HEK293 (cell line): ENCODE measurements around the gene GRM2.

ENCODE experiments used
- CTCF ChIA-PET: fragments of 350-600 bp; formaldehyde crosslinking; extraction: SDS; loops from one replicate; lab custom pipeline; 2021; ENCODE audit warnings: antibody characterized with exemption; lab: Yijun Ruan, JAX
- POLR2A ChIA-PET: fragments of 300-600 bp; formaldehyde crosslinking; extraction: SDS; loops from one replicate; lab custom pipeline; 2020; ENCODE audit warnings: antibody characterized with exemption, inconsistent platforms; lab: Yijun Ruan, JAX
- H3K27ac ChIP-seq: fragments of 200-500 bp; sonication (Bioruptor generic); 2 replicates; pipeline ENCODE4 v1.5.1; 2014; ENCODE audit warnings: low read depth, low read length, control low read depth, inconsistent platforms; ENCODE audit errors: extremely low read depth
- H3K36me3 ChIP-seq, 2 experiments: fragments of 200-500 bp in 1 of 2; sonication (Bioruptor generic) in 1 of 2; 1 replicate in 1 of 2; 2 replicates in 1 of 2; pipeline ENCODE4 v1.5.1; 2014 to 2017; ENCODE audit warnings: inconsistent platforms in 2 of 2, low read length in 2 of 2; ENCODE audit not compliant: control insufficient read depth in 2 of 2, insufficient read depth in 1 of 2
- H3K4me1 ChIP-seq: fragments of 200-500 bp; sonication (Bioruptor generic); 2 replicates; pipeline ENCODE4 v1.5.1; 2014; ENCODE audit warnings: mild to moderate bottlenecking, low read length, inconsistent platforms; ENCODE audit not compliant: control insufficient read depth, insufficient read depth
- H3K4me3 ChIP-seq: 2 replicates; pipeline ENCODE4 v1.5.1; 2011; ENCODE audit warnings: low read depth, mild to moderate bottlenecking, control low read depth, low read length, moderate library complexity
- H3K9me3 ChIP-seq: fragments of 200-500 bp; sonication (Bioruptor generic); 2 replicates; pipeline ENCODE4 v1.5.1; 2014; ENCODE audit warnings: low read depth, low read length, inconsistent platforms; ENCODE audit not compliant: control insufficient read depth, insufficient read depth
- MEIS1 ChIP-seq: sonication (generic); formaldehyde crosslinking; IDR thresholded peaks from 2 replicates; pipeline ENCODE4 v1.8.1; 2022; ENCODE audit warnings: missing genetic modification reagents, mild to moderate bottlenecking, borderline replicate concordance
- OSR2 ChIP-seq: fragments of 450-650 bp; formaldehyde crosslinking; IDR thresholded peaks from 2 replicates; pipeline ENCODE4 v1.5.1; 2016; ENCODE audit warnings: missing biosample characterization, missing genetic modification characterization
- ZBTB48 ChIP-seq: fragments of 450-650 bp; formaldehyde crosslinking; IDR thresholded peaks from 2 replicates; pipeline ENCODE4 v1.5.1; 2016; ENCODE audit warnings: missing biosample characterization, missing genetic modification characterization
- ZBTB8A ChIP-seq: fragments of 450-650 bp; formaldehyde crosslinking; IDR thresholded peaks from 2 replicates; pipeline ENCODE4 v1.5.1; 2016; ENCODE audit warnings: missing biosample characterization, missing genetic modification characterization
- ZNF121 ChIP-seq: fragments of 450-650 bp; formaldehyde crosslinking; IDR thresholded peaks from 2 replicates; pipeline ENCODE4 v1.5.1; 2016; ENCODE audit warnings: missing biosample characterization, missing genetic modification characterization
- ZNF155 ChIP-seq: fragments of 450-650 bp; formaldehyde crosslinking; IDR thresholded peaks from 2 replicates; pipeline ENCODE4 v1.5.1; 2016; ENCODE audit warnings: missing biosample characterization, missing genetic modification characterization
- ZNF221 ChIP-seq: fragments of 450-650 bp; formaldehyde crosslinking; IDR thresholded peaks from 2 replicates; pipeline ENCODE4 v1.5.1; 2017; ENCODE audit warnings: missing biosample characterization, missing genetic modification characterization, borderline replicate concordance
- ZNF324 ChIP-seq: fragments of 450-650 bp; formaldehyde crosslinking; IDR thresholded peaks from 2 replicates; pipeline ENCODE4 v1.5.1; 2016; ENCODE audit warnings: missing biosample characterization, missing genetic modification characterization
- ZNF426 ChIP-seq: fragments of 450-650 bp; formaldehyde crosslinking; IDR thresholded peaks from 2 replicates; pipeline ENCODE4 v1.5.1; 2017; ENCODE audit warnings: missing biosample characterization, missing genetic modification characterization, mild to moderate bottlenecking, inconsistent platforms, moderate library complexity
- ZNF501 ChIP-seq: fragments of 450-650 bp; formaldehyde crosslinking; IDR thresholded peaks from 2 replicates; pipeline ENCODE4 v1.5.1; 2016; ENCODE audit warnings: missing biosample characterization, missing genetic modification characterization
- ZNF514 ChIP-seq: fragments of 450-650 bp; formaldehyde crosslinking; IDR thresholded peaks from 2 replicates; pipeline ENCODE4 v1.5.1; 2016; ENCODE audit warnings: missing biosample characterization, missing genetic modification characterization
- ZNF548 ChIP-seq: fragments of 450-650 bp; formaldehyde crosslinking; IDR thresholded peaks from 2 replicates; pipeline ENCODE4 v1.5.1; 2016; ENCODE audit warnings: missing biosample characterization, missing genetic modification characterization
- ZNF629 ChIP-seq: fragments of 450-650 bp; formaldehyde crosslinking; IDR thresholded peaks from 2 replicates; pipeline ENCODE4 v1.5.1; 2017; ENCODE audit warnings: missing biosample characterization, missing genetic modification characterization
- ZNF658 ChIP-seq: fragments of 450-650 bp; formaldehyde crosslinking; IDR thresholded peaks from 2 replicates; pipeline ENCODE4; 2016; ENCODE audit warnings: missing biosample characterization, missing genetic modification characterization
- ZNF701 ChIP-seq: fragments of 450-650 bp; formaldehyde crosslinking; IDR thresholded peaks from 2 replicates; pipeline ENCODE4 v1.5.1; 2016; ENCODE audit warnings: missing biosample characterization, missing genetic modification characterization
- ZNF776 ChIP-seq: fragments of 450-650 bp; formaldehyde crosslinking; IDR thresholded peaks from 2 replicates; pipeline ENCODE4 v1.5.0; 2017; ENCODE audit warnings: missing biosample characterization, missing genetic modification characterization, borderline replicate concordance
- ZNF777 ChIP-seq: fragments of 450-650 bp; formaldehyde crosslinking; IDR thresholded peaks from 2 replicates; pipeline ENCODE4 v1.5.1; 2017; ENCODE audit warnings: missing biosample characterization, missing genetic modification characterization, borderline replicate concordance
- ZNF791 ChIP-seq: fragments of 450-650 bp; formaldehyde crosslinking; IDR thresholded peaks from 2 replicates; pipeline ENCODE4 v1.5.1; 2016; ENCODE audit warnings: missing biosample characterization, missing genetic modification characterization
- TF ChIP-seq, protein P1 (sequence below): fragments of 450-650 bp; formaldehyde crosslinking; IDR thresholded peaks from 2 replicates; pipeline ENCODE4 v1.5.1; 2017; ENCODE audit warnings: missing biosample characterization, missing genetic modification characterization
- TF ChIP-seq, protein P2 (sequence below): fragments of 450-650 bp; formaldehyde crosslinking; IDR thresholded peaks from 2 replicates; pipeline ENCODE4 v1.5.1; 2017; ENCODE audit warnings: missing biosample characterization, mild to moderate bottlenecking, missing genetic modification characterization, moderate library complexity
- TF ChIP-seq, protein P3 (sequence below): fragments of 450-650 bp; formaldehyde crosslinking; IDR thresholded peaks from 2 replicates; pipeline ENCODE4 v1.5.1; 2016; ENCODE audit warnings: missing biosample characterization, missing genetic modification characterization
- TF ChIP-seq, protein P4 (sequence below): fragments of 450-650 bp; IDR thresholded peaks from 2 replicates; pipeline ENCODE4 v1.5.1; 2018; ENCODE audit warnings: missing biosample characterization, mild to moderate bottlenecking, missing genetic modification characterization
- TF ChIP-seq, protein P5 (sequence below): fragments of 450-650 bp; formaldehyde crosslinking; IDR thresholded peaks from 2 replicates; pipeline ENCODE4 v1.5.1; 2017; ENCODE audit warnings: missing biosample characterization, missing genetic modification characterization

GRM2 gene

DNA sequence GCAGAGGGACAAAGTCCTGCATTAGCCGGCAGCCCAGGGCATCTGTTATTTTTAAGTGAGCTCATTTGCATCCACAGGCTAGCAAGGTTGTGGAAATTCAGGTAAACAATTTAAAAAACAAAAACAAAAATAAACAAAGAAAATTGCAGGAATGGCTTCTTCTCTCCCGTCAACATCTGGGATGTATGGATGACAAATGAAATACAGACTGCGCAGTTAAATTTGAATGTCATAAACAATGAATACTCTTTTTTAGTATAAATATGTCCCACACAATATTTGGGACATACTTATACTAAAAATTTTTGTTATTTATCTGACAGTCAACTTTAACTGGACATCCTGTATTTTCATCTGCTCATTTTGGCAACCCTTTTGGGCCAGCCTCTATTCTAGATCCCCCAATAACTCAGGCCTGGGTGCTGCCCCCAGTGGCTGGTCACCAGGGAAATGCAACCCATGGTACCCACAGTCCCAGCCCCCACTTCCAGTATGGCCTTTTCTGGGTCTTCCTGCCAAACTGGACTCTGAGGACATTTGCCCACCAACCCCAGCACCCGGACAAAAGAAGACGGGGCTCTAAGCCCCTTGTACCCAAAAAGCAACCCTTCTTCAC, 12.7 kb downstream of the GRM2 start:
- H3K27ac ChIP-seq: no peak overlapping the region
- no peaks in the 10 kb centered on the region for H3K9me3 ChIP-seq
- no peaks in the 10 kb centered on the region for H3K36me3 ChIP-seq
- POLR2A ChIA-PET: interaction anchor here (0.5 kb wide), 1 partner anchor 693 kb away, joined by 3 read pairs; no protein-coding TSS in a partner anchor
- no peaks in the 10 kb centered on the region for H3K4me1 ChIP-seq
- H3K4me3 ChIP-seq: no peak overlapping the region
- TF ChIP-seq ZNF221 (tag by site-specific recombination) (no peak), ZNF324 (tag by site-specific recombination) (no peak), ZBTB8A (tag by site-specific recombination) (no peak)
- TF ChIP-seq, protein P1, sequence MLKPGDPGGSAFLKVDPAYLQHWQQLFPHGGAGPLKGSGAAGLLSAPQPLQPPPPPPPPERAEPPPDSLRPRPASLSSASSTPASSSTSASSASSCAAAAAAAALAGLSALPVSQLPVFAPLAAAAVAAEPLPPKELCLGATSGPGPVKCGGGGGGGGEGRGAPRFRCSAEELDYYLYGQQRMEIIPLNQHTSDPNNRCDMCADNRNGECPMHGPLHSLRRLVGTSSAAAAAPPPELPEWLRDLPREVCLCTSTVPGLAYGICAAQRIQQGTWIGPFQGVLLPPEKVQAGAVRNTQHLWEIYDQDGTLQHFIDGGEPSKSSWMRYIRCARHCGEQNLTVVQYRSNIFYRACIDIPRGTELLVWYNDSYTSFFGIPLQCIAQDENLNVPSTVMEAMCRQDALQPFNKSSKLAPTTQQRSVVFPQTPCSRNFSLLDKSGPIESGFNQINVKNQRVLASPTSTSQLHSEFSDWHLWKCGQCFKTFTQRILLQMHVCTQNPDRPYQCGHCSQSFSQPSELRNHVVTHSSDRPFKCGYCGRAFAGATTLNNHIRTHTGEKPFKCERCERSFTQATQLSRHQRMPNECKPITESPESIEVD (tag by site-specific recombination): no peak
- CTCF ChIA-PET: interaction anchor here (0.6 to 1.3 kb wide), 21 partner anchors 8 to 1103 kb away, joined by 3 to 8 read pairs (median 4); partner anchors contain the start of genes GRM2 and MAPKAPK3

DNA sequence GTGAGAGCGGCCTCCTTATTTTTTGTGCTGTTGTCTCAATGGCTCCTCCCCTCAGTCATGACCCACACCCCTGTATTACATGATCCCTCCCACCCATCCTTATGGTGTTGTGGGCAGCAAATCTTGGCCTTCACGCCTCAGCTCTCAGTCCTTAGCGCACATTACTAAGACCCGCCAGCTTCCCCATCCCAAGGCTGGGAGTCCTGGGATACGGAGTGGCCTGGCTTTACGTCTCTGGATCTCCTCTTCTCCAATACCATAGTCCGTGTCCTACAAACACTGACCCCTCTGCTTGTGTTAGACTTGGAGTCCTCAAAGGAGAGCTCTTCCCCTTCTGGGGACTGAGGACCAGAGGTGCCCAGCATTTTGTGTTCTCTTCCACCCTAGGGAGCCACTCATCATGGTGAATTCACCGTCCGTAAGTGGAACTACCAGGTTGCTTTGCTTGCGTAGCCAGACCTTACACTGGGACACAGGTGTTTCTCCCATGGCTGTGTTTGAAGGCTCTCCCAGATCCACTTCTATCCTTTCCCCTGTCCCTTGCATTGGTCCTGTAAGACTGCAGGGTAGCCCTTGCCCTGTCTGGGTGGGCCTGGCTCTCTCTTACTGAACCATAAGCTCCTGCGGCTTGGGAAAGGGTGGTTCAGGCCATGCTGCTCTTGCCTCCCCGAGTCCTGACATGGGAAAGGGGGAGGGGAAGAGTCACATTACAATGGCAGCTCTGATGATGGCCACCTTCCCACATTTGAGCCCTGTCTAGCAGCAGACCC, 13.6 kb downstream of the GRM2 start:
- ChIA-PET POLR2A (no interaction called here), CTCF (interaction anchor here (0.6 to 1.4 kb wide), 3 partner anchors 28 to 618 kb away, joined by 3 to 5 read pairs (median 5); no protein-coding TSS in a partner anchor)
- H3K4me1 ChIP-seq: no peaks in the 10 kb centered on the region
- H3K36me3 ChIP-seq: no peaks in the 10 kb centered on the region
- no peak overlapping the region for H3K27ac ChIP-seq
- TF ChIP-seq ZNF514 (tag by site-specific recombination): no peak
- TF ChIP-seq ZNF155 (tag by site-specific recombination): no peak
- TF ChIP-seq ZNF777: no peak
- no peak for TF ChIP-seq ZNF426 (tag by site-specific recombination)
- TF ChIP-seq OSR2 (tag by site-specific recombination): no peak
- TF ChIP-seq, protein P2, sequence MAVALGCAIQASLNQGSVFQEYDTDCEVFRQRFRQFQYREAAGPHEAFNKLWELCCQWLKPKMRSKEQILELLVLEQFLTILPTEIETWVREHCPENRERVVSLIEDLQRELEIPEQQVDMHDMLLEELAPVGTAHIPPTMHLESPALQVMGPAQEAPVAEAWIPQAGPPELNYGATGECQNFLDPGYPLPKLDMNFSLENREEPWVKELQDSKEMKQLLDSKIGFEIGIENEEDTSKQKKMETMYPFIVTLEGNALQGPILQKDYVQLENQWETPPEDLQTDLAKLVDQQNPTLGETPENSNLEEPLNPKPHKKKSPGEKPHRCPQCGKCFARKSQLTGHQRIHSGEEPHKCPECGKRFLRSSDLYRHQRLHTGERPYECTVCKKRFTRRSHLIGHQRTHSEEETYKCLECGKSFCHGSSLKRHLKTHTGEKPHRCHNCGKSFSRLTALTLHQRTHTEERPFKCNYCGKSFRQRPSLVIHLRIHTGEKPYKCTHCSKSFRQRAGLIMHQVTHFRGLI: no peak
- TF ChIP-seq, protein P3, sequence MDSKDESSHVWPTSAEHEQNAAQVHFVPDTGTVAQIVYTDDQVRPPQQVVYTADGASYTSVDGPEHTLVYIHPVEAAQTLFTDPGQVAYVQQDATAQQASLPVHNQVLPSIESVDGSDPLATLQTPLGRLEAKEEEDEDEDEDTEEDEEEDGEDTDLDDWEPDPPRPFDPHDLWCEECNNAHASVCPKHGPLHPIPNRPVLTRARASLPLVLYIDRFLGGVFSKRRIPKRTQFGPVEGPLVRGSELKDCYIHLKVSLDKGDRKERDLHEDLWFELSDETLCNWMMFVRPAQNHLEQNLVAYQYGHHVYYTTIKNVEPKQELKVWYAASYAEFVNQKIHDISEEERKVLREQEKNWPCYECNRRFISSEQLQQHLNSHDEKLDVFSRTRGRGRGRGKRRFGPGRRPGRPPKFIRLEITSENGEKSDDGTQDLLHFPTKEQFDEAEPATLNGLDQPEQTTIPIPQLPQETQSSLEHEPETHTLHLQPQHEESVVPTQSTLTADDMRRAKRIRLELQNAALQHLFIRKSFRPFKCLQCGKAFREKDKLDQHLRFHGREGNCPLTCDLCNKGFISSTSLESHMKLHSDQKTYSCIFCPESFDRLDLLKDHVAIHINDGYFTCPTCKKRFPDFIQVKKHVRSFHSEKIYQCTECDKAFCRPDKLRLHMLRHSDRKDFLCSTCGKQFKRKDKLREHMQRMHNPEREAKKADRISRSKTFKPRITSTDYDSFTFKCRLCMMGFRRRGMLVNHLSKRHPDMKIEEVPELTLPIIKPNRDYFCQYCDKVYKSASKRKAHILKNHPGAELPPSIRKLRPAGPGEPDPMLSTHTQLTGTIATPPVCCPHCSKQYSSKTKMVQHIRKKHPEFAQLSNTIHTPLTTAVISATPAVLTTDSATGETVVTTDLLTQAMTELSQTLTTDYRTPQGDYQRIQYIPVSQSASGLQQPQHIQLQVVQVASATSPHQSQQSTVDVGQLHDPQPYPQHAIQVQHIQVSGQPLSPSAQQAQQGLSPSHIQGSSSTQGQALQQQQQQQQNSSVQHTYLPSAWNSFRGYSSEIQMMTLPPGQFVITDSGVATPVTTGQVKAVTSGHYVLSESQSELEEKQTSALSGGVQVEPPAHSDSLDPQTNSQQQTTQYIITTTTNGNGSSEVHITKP: no peak
- no peak for TF ChIP-seq ZNF776 (tag by site-specific recombination)
- no peak for TF ChIP-seq ZBTB48 (tag by site-specific recombination)
- TF ChIP-seq, protein P4, sequence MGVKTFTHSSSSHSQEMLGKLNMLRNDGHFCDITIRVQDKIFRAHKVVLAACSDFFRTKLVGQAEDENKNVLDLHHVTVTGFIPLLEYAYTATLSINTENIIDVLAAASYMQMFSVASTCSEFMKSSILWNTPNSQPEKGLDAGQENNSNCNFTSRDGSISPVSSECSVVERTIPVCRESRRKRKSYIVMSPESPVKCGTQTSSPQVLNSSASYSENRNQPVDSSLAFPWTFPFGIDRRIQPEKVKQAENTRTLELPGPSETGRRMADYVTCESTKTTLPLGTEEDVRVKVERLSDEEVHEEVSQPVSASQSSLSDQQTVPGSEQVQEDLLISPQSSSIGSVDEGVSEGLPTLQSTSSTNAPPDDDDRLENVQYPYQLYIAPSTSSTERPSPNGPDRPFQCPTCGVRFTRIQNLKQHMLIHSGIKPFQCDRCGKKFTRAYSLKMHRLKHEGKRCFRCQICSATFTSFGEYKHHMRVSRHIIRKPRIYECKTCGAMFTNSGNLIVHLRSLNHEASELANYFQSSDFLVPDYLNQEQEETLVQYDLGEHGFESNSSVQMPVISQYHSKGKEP: no peak
- TF ChIP-seq ZNF501 (tag by site-specific recombination): no peak
- no peak for TF ChIP-seq ZNF791 (tag by site-specific recombination)
- TF ChIP-seq, protein P5, sequence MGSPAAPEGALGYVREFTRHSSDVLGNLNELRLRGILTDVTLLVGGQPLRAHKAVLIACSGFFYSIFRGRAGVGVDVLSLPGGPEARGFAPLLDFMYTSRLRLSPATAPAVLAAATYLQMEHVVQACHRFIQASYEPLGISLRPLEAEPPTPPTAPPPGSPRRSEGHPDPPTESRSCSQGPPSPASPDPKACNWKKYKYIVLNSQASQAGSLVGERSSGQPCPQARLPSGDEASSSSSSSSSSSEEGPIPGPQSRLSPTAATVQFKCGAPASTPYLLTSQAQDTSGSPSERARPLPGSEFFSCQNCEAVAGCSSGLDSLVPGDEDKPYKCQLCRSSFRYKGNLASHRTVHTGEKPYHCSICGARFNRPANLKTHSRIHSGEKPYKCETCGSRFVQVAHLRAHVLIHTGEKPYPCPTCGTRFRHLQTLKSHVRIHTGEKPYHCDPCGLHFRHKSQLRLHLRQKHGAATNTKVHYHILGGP (tag by site-specific recombination): no peak
- no peak for TF ChIP-seq MEIS1 (CRISPR knock-in tag)
- no peak for TF ChIP-seq ZNF121
- TF ChIP-seq ZNF629: no peak
- no peak for TF ChIP-seq ZNF548 (tag by site-specific recombination)
- no peak for TF ChIP-seq ZNF658 (tag by site-specific recombination)
- no peak for TF ChIP-seq ZNF701
- H3K9me3 ChIP-seq: no peaks in the 10 kb centered on the region
- no peak overlapping the region for H3K4me3 ChIP-seq
